B cell (primary cell): ENCODE data around the gene CITED2. TPM values are rescaled to one million over a fixed set of nuclear protein-coding genes. Genes with fewer than 3 reads are reported as not detected.

Source experiments
- ATAC-seq: fragments of 200-7000 bp; cut with Tn5 transposase; one replicate; pipeline ENCODE4 v1.10.0; 2021; ENCODE audit warnings: low read depth, mild to moderate bottlenecking, moderate number of reproducible peaks, moderate library complexity
- CTCF ChIA-PET: fragments of 350-600 bp; sonication (Branson Sonifier 250); formaldehyde crosslinking; loops from one replicate; lab custom pipeline; 2021; ENCODE audit warnings: antibody characterized with exemption, inconsistent platforms; lab: Charles Lee
- POLR2A ChIA-PET: fragments of 350-600 bp; sonication (Branson Sonifier 250); formaldehyde crosslinking; loops from one replicate; lab custom pipeline; 2021; ENCODE audit warnings: antibody characterized with exemption; lab: Charles Lee
- DNase-seq: peaks from one replicate; pipeline ENCODE4 v3.0.0; 2013
- H2AFZ ChIP-seq: 2 replicates; pipeline ENCODE4 v1.6.1; 2012; ENCODE audit warnings: mild to moderate bottlenecking, low read depth, low read length; ENCODE audit not compliant: insufficient read depth, poor library complexity, severe bottlenecking
- H3K27ac ChIP-seq, 2 donors: 1 replicate in 1 of 2; 2 replicates in 1 of 2; pipeline ENCODE4 v1.5.1; 2012 to 2013; ENCODE audit warnings: low read length in 2 of 2, mild to moderate bottlenecking in 2 of 2, moderate library complexity in 1 of 2
- H3K27me3 ChIP-seq, 4 experiments: fragments of 200-600 bp in 1 of 4; sonication (generic) in 1 of 4; replicated peaks in 1 of 4; 1 replicate in 2 of 4; 2 replicates in 2 of 4; pipeline versions ENCODE4 v1.6.1 to v1.7.0; 2013 to 2016; ENCODE audit warnings: low read length in 3 of 4, mild to moderate bottlenecking in 2 of 4, mixed read lengths in 1 of 4, moderate library complexity in 1 of 4; ENCODE audit not compliant: insufficient read depth in 4 of 4, control insufficient read depth in 3 of 4; ENCODE audit errors: control extremely low read depth in 1 of 4
- H3K36me3 ChIP-seq, 2 experiments: replicated peaks in 1 of 2; 1 replicate in 1 of 2; 2 replicates in 1 of 2; pipeline versions ENCODE4 v1.6.1 to v1.7.1; 2013; ENCODE audit warnings: low read length in 1 of 2; ENCODE audit not compliant: insufficient read depth in 2 of 2, control insufficient read depth in 1 of 2; ENCODE audit errors: control extremely low read depth in 1 of 2, extremely low read depth in 1 of 2
- H3K4me1 ChIP-seq, 2 donors: fragments of 200-600 bp in 1 of 2; sonication (generic) in 1 of 2; 1 replicate in 1 of 2; 2 replicates in 1 of 2; pipeline versions ENCODE4 v1.5.1 to v1.6.1; 2013 to 2017; ENCODE audit warnings: low read length in 2 of 2; ENCODE audit not compliant: control insufficient read depth in 2 of 2, insufficient read depth in 2 of 2
- H3K4me2 ChIP-seq: replicated peaks from 2 replicates; pipeline ENCODE3; 2012; ENCODE audit warnings: mild to moderate bottlenecking, low read depth, low read length; ENCODE audit not compliant: poor library complexity, severe bottlenecking
- H3K4me3 ChIP-seq, 5 experiments: fragments of 200-600 bp in 1 of 5; sonication (generic) in 1 of 5; 1 replicate in 3 of 5; 2 replicates in 2 of 5; pipeline versions ENCODE4 v1.5.1 to v1.7.0; 2011 to 2016; ENCODE audit warnings: low read length in 4 of 5, mild to moderate bottlenecking in 4 of 5, low read depth in 2 of 5, control low read depth in 1 of 5, moderate library complexity in 1 of 5; ENCODE audit not compliant: insufficient read depth in 1 of 5; ENCODE audit errors: control extremely low read depth in 1 of 5, extremely low read depth in 1 of 5
- H3K79me2 ChIP-seq: fragments of 200-600 bp; sonication (generic); one replicate; pipeline ENCODE4 v1.6.0; 2016; ENCODE audit warnings: low read length; ENCODE audit not compliant: control insufficient read depth, insufficient read depth
- H3K9ac ChIP-seq: fragments of 200-600 bp; sonication (generic); 2 replicates; pipeline ENCODE4 v1.6.1; 2017; ENCODE audit warnings: mild to moderate bottlenecking, low read length, moderate library complexity
- H3K9me3 ChIP-seq, 3 donors: one replicate each; pipeline versions ENCODE4 v1.6.1 to v1.7.1; 2013; ENCODE audit warnings: low read length in 2 of 3; ENCODE audit not compliant: control insufficient read depth in 2 of 3, insufficient read depth in 1 of 3; ENCODE audit errors: control extremely low read depth in 1 of 3
- H4K20me1 ChIP-seq: 2 replicates; pipeline ENCODE4 v1.6.0; 2012; ENCODE audit warnings: mild to moderate bottlenecking, low read length; ENCODE audit not compliant: insufficient read depth, control insufficient read depth, poor library complexity, severe bottlenecking
- H3K27ac Mint-ChIP-seq: one replicate; pipeline ENCODE4 v1.8.0; 2021; ENCODE audit warnings: mixed read lengths
- H3K27me3 Mint-ChIP-seq: one replicate; pipeline ENCODE4 v1.8.0; 2021; ENCODE audit warnings: mixed read lengths
- H3K4me1 Mint-ChIP-seq: one replicate; pipeline ENCODE4 v1.8.0; 2021; ENCODE audit warnings: mixed read lengths
- H3K4me3 Mint-ChIP-seq: one replicate; pipeline ENCODE4 v1.8.0; 2021; ENCODE audit warnings: mixed read lengths
- H3K9me3 Mint-ChIP-seq: one replicate; pipeline ENCODE4 v1.8.0; 2022; ENCODE audit warnings: mixed read lengths; ENCODE audit not compliant: insufficient read depth
- EZH2 ChIP-seq: IDR thresholded peaks from 2 replicates; pipeline ENCODE4 v1.6.1; 2012; ENCODE audit warnings: borderline replicate concordance, low read depth, mild to moderate bottlenecking, moderate library complexity, low read length; ENCODE audit not compliant: insufficient read depth, poor library complexity, severe bottlenecking
- WGBS: methylation state at CpG from one replicate; pipeline ENCODE4 v1.1.5; 2013; ENCODE audit warnings: missing lambda C conversion rate; ENCODE audit not compliant: insufficient coverage; 5-methylcytosine and 5-hydroxymethylcytosine counted together
- intact Hi-C: fragments of 100-400 bp; cut with micrococcal nuclease; formaldehyde crosslinking; loops from one replicate; pipeline ENCODE4 v1.10.0; 2022
- polyA plus RNA-seq: library from polyadenylated mRNA; depleted of rRNA; stranded (reverse); fragments of >200 nt; gene quantifications from 2 replicates; pipeline ENCODE4 v1.2.3, GENCODE V29; 2012
- total RNA-seq, 2 donors: library from RNA; stranded (reverse); fragments of 120-200 nt in 1 of 2; gene quantifications; 1 replicate in 1 of 2; 2 replicates in 1 of 2; pipeline versions ENCODE4 v1.2.3 to v1.2.4, GENCODE V29; 2013 to 2022
- TF ChIP-seq, protein P1 (sequence below): fragments of 200-600 bp; IDR thresholded peaks from one replicate; pipeline ENCODE4 v1.8.0; 2022; ENCODE audit warnings: antibody characterized with exemption, mild to moderate bottlenecking

Gene CITED2
- total and polyA plus RNA-seq, 2 donors (not counting 1 experiment from before 2014, with no cell fraction given), result 56.2 to 67.9 TPM

DNA sequence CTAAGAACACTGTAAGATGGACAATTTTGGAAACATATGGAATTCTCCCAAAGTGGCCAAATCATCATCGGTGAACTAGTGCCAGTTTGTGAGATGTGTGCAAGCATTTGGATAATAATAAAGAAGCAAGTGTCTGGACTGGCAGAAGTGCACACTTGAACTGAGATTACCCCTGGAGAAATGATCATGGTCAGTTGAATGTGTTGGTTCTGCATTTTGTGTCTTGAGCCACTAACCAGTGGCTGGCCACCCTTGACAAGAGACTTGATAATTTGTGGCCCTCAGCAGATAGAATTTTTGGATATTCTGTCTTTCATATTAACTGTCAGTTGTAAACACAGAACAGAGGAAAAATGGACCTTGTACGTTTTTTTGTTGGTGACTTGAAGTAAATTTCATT, 37.4 kb downstream of the CITED2 start:
- H3K4me1 Mint-ChIP-seq, result peaks cover 10% of the 10 kb centered on the region
- POLR2A ChIA-PET, result no interaction called here
- H3K4me3 ChIP-seq, result no peak overlapping the region
- no peak overlapping the region for H3K4me3 Mint-ChIP-seq
- H3K79me2 ChIP-seq, result no peaks in the 10 kb centered on the region
- no peaks in the 10 kb centered on the region for H3K9me3 Mint-ChIP-seq
- H3K4me2 ChIP-seq, result no peak overlapping the region
- H4K20me1 ChIP-seq, result no peaks in the 10 kb centered on the region
- no peak overlapping the region for H3K27ac ChIP-seq
- WGBS, result 100% methylated on average over 1 of the region's 2 CpGs
- H3K9ac ChIP-seq, result no peak overlapping the region
- intact Hi-C loops, result no loop called here
- no peaks in the 10 kb centered on the region for H3K36me3 ChIP-seq
- no peak overlapping the region for H2AFZ ChIP-seq
- TF ChIP-seq, protein P1, sequence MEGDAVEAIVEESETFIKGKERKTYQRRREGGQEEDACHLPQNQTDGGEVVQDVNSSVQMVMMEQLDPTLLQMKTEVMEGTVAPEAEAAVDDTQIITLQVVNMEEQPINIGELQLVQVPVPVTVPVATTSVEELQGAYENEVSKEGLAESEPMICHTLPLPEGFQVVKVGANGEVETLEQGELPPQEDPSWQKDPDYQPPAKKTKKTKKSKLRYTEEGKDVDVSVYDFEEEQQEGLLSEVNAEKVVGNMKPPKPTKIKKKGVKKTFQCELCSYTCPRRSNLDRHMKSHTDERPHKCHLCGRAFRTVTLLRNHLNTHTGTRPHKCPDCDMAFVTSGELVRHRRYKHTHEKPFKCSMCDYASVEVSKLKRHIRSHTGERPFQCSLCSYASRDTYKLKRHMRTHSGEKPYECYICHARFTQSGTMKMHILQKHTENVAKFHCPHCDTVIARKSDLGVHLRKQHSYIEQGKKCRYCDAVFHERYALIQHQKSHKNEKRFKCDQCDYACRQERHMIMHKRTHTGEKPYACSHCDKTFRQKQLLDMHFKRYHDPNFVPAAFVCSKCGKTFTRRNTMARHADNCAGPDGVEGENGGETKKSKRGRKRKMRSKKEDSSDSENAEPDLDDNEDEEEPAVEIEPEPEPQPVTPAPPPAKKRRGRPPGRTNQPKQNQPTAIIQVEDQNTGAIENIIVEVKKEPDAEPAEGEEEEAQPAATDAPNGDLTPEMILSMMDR, result no peak
- TF ChIP-seq EZH2, result no peak
- CTCF ChIA-PET, result interaction anchor here (1.1 to 2.2 kb wide), 2 partner anchors 28 to 118 kb away, joined by 3 to 8 read pairs; no protein-coding TSS in a partner anchor
- DNase-seq (no peak), ATAC-seq (no peak)
- H3K27me3 ChIP-seq, result no peaks in the 10 kb centered on the region
- H3K27me3 Mint-ChIP-seq, result no peaks in the 10 kb centered on the region
- no peaks in the 10 kb centered on the region for H3K4me1 ChIP-seq
- H3K9me3 ChIP-seq, result no peaks in the 10 kb centered on the region
- H3K27ac Mint-ChIP-seq, result peak overlapping the region; percentile 32

DNA sequence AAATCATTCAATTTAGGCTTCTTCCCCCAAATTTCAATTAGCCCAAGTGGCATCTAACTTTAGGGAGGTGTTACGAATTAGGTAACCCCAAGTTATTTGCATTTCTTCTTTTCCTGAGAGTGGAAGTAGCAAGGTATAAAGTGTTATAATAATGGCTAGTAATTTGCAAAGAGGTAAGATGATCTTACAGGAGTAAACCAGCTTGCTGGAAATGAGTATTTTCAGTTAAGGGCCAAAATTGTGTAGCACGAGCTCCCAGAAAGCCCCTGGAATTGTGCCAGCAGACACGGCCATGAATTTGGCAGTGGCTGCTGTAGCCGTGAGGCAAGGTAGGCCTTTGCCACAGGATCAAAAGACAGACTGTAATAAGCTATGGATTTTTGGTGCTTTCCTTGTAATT, 38.0 kb downstream of the CITED2 start:
- no peaks in the 10 kb centered on the region for H3K79me2 ChIP-seq
- H2AFZ ChIP-seq, result no peak overlapping the region
- WGBS, result 73% methylated on average over 3 of the region's 4 CpGs
- no peak for TF ChIP-seq EZH2
- no peak overlapping the region for H3K9ac ChIP-seq
- H3K27ac Mint-ChIP-seq, result no peak overlapping the region
- no peak overlapping the region for H3K27ac ChIP-seq
- peaks cover 10% of the 10 kb centered on the region for H3K4me1 Mint-ChIP-seq
- H3K9me3 Mint-ChIP-seq, result no peaks in the 10 kb centered on the region
- peak; percentile 27 for DNase-seq
- intact Hi-C loops, result no loop called here
- no peaks in the 10 kb centered on the region for H3K36me3 ChIP-seq
- no peaks in the 10 kb centered on the region for H3K27me3 Mint-ChIP-seq
- CTCF ChIA-PET, result interaction anchor here (1.2 to 2.2 kb wide), 3 partner anchors 28 to 117 kb away, joined by 3 to 8 read pairs (median 8); partner anchors contain the start of gene TXLNB
- H3K4me3 Mint-ChIP-seq, result no peak overlapping the region
- H3K4me1 ChIP-seq, result no peaks in the 10 kb centered on the region
- H3K27me3 ChIP-seq, result no peaks in the 10 kb centered on the region
- no peak for ATAC-seq
- H3K4me2 ChIP-seq, result no peak overlapping the region
- no peaks in the 10 kb centered on the region for H3K9me3 ChIP-seq
- no peaks in the 10 kb centered on the region for H4K20me1 ChIP-seq
- H3K4me3 ChIP-seq, result no peak overlapping the region
- POLR2A ChIA-PET, result no interaction called here
